Nephron progenitor cell (in vitro differentiated cells): ENCODE data around the gene RTEL1.

Experiments used
- DNase-seq: peaks from one replicate; pipeline ENCODE4 v3.0.0; 2021
- H3K27ac Mint-ChIP-seq: 2 replicates; pipeline ENCODE4 v1.8.0; 2021; ENCODE audit warnings: mild to moderate bottlenecking, moderate library complexity, mixed read lengths
- H3K27me3 Mint-ChIP-seq: 2 replicates; pipeline ENCODE4 v1.8.0; 2021; ENCODE audit warnings: mild to moderate bottlenecking, low read depth, mixed read lengths; ENCODE audit not compliant: poor library complexity
- H3K36me3 Mint-ChIP-seq: 2 replicates; pipeline ENCODE4 v1.8.0; 2021; ENCODE audit warnings: low read depth, mixed read lengths
- H3K4me1 Mint-ChIP-seq: 2 replicates; pipeline ENCODE4 v1.8.0; 2021; ENCODE audit warnings: mixed read lengths
- H3K4me3 Mint-ChIP-seq: 2 replicates; pipeline ENCODE4 v1.8.0; 2021; ENCODE audit warnings: mild to moderate bottlenecking, moderate library complexity, mixed read lengths
- H3K9me3 Mint-ChIP-seq: 2 replicates; pipeline ENCODE4 v1.8.0; 2021; ENCODE audit warnings: mild to moderate bottlenecking, moderate library complexity, mixed read lengths
- CTCF ChIP-seq: fragments of 200-600 bp; sonication (generic); IDR thresholded peaks from 2 replicates; pipeline ENCODE4 v1.5.0; 2021; ENCODE audit warnings: antibody characterized with exemption

The RTEL1 gene

GRCh38 chr20:63704749-63705117, 46.6 kb downstream of the RTEL1 start:
- Mint-ChIP-seq H3K4me1 (peaks cover 26% of the 10 kb centered on the region), H3K27me3 (no peaks in the 10 kb centered on the region), H3K36me3 (peaks cover 17% of the 10 kb centered on the region), H3K4me3 (no peak overlapping the region), H3K9me3 (no peaks in the 10 kb centered on the region), H3K27ac (no peak overlapping the region)
- no peak for DNase-seq
- TF ChIP-seq CTCF: no peak

- Mint-ChIP-seq H3K9me3 (no peaks in the 10 kb centered on the region), H3K4me1 (peaks cover 22% of the 10 kb centered on the region), H3K27me3 (no peaks in the 10 kb centered on the region), H3K4me3 (no peak overlapping the region), H3K27ac (no peak overlapping the region), H3K36me3 (peaks cover 21% of the 10 kb centered on the region)
- TF ChIP-seq CTCF: no peak
- no peak for DNase-seq
Measured at GRCh38 chr20:63705232-63706026, 47.3 kb downstream of the RTEL1 start.

GRCh38 chr20:63706027-63706695, 48.0 kb downstream of the RTEL1 start:
- DNase-seq: no peak
- peaks cover 23% of the 10 kb centered on the region for H3K4me1 Mint-ChIP-seq
- peak overlapping the region; percentile 95 for H3K27ac Mint-ChIP-seq
- peaks cover 29% of the 10 kb centered on the region for H3K36me3 Mint-ChIP-seq
- H3K4me3 Mint-ChIP-seq: peak overlapping the region; percentile 88
- H3K27me3 Mint-ChIP-seq: no peaks in the 10 kb centered on the region
- peaks cover 6% of the 10 kb centered on the region for H3K9me3 Mint-ChIP-seq
- no peak for TF ChIP-seq CTCF

GRCh38 chr20:63706852-63707557, 48.9 kb downstream of the RTEL1 start:
- Mint-ChIP-seq H3K27me3 (no peaks in the 10 kb centered on the region), H3K9me3 (peaks cover 13% of the 10 kb centered on the region), H3K4me1 (peaks cover 23% of the 10 kb centered on the region), H3K4me3 (peak overlapping the region; percentile 88), H3K36me3 (peaks cover 37% of the 10 kb centered on the region), H3K27ac (peak overlapping the region; percentile 95)
- TF ChIP-seq CTCF: no peak
- DNase-seq: peak; percentile 54

- Mint-ChIP-seq H3K36me3 (peaks cover 44% of the 10 kb centered on the region), H3K9me3 (peaks cover 20% of the 10 kb centered on the region), H3K27me3 (no peaks in the 10 kb centered on the region), H3K27ac (peak within 1 kb of the TSS; percentile 95), H3K4me1 (peaks cover 23% of the 10 kb centered on the region), H3K4me3 (peak within 1 kb of the TSS; percentile 88)
- peak; percentile 93 for DNase-seq
- no peak for TF ChIP-seq CTCF
Measured at GRCh38 chr20:63707558-63708300, 49.6 kb downstream of the RTEL1 start, which contains the start of the genes ARFRP1 and ZGPAT. Gene ARFRP1 (minus strand): TSS chr20:63707976. CDS start chr20:63707091, 885 bp downstream. Gene ZGPAT (plus strand): TSS chr20:63708039. CDS start chr20:63708581, 542 bp downstream.
